A673 (cell line): Measurements from ENCODE around the gene HDAC10. TPM values are rescaled to one million over a fixed set of nuclear protein-coding genes. Genes with fewer than 3 reads are reported as not detected.

Experiments used
- BruUV-seq: library from RNA; stranded (reverse); fragments of 400-500 nt; replicated peaks from 2 replicates; lab custom pipeline; 2021; lab: Mats Ljungman, UMichigan
- CTCF ChIA-PET: fragments of 300-600 bp; sonication (Branson Sonifier 250); formaldehyde crosslinking; loops from one replicate; lab custom pipeline; 2022; ENCODE audit warnings: antibody characterized with exemption; lab: Charles Lee
- POLR2A ChIA-PET: fragments of 300-600 bp; sonication (Branson Sonifier 250); formaldehyde crosslinking; loops from one replicate; lab custom pipeline; 2022; ENCODE audit warnings: antibody characterized with exemption; ENCODE audit not compliant: low non-redundant PET; lab: Charles Lee
- DNase-seq: peaks from one replicate; pipeline ENCODE4 v3.0.0-alpha.2; 2015; ENCODE audit warnings: low spot score
- H3K27ac ChIP-seq: fragments of 200-600 bp; sonication (generic); 2 replicates; pipeline ENCODE4 v1.5.1; 2016; ENCODE audit warnings: mixed run types, low read depth, mild to moderate bottlenecking, mixed read lengths, antibody characterized with exemption, low read length; ENCODE audit not compliant: poor library complexity, severe bottlenecking
- H3K27me3 ChIP-seq: fragments of 200-600 bp; sonication (generic); replicated peaks from 2 replicates; pipeline ENCODE4 v1.6.1; 2017; ENCODE audit warnings: mixed run types, low read depth, mild to moderate bottlenecking, mixed read lengths, antibody characterized with exemption, low read length; ENCODE audit not compliant: insufficient read depth, poor library complexity
- H3K36me3 ChIP-seq: fragments of 200-600 bp; sonication (generic); 2 replicates; pipeline ENCODE4 v1.6.1; 2016; ENCODE audit warnings: mixed run types, mild to moderate bottlenecking, mixed read lengths, antibody characterized with exemption, low read length; ENCODE audit not compliant: insufficient read depth, poor library complexity, severe bottlenecking
- H3K4me1 ChIP-seq: fragments of 200-600 bp; sonication (generic); 2 replicates; pipeline ENCODE4 v1.6.1; 2017; ENCODE audit warnings: mixed run types, mild to moderate bottlenecking, mixed read lengths, antibody characterized with exemption, low read length; ENCODE audit not compliant: insufficient read depth, poor library complexity, severe bottlenecking
- H3K4me3 ChIP-seq: fragments of 200-600 bp; sonication (generic); 2 replicates; pipeline ENCODE4 v1.5.1; 2016; ENCODE audit warnings: low read depth, mixed run types, mild to moderate bottlenecking, mixed read lengths, low read length; ENCODE audit not compliant: poor library complexity, severe bottlenecking
- H3K9me3 ChIP-seq: fragments of 200-600 bp; sonication (generic); 2 replicates; pipeline ENCODE4 v1.6.1; 2016; ENCODE audit warnings: mixed run types, low read depth, mild to moderate bottlenecking, mixed read lengths, antibody characterized with exemption, low read length; ENCODE audit not compliant: poor library complexity, severe bottlenecking
- CTCF ChIP-seq: fragments of 300-800, 200-600 bp; sonication (generic); conservative IDR thresholded peaks from 2 replicates; pipeline ENCODE4 v1.5.1; 2017; ENCODE audit warnings: low read depth, mild to moderate bottlenecking, antibody characterized with exemption, low read length, moderate library complexity, mixed read lengths
- EZH2 ChIP-seq: fragments of 200-600 bp; sonication (generic); IDR thresholded peaks from 2 replicates; pipeline ENCODE4 v1.6.1; 2017; ENCODE audit warnings: borderline replicate concordance, low read depth, mild to moderate bottlenecking, mixed read lengths, antibody characterized with exemption, low read length; ENCODE audit not compliant: poor library complexity, severe bottlenecking
- intact Hi-C: fragments of 100-400 bp; cut with micrococcal nuclease; formaldehyde crosslinking; loops from one replicate; pipeline ENCODE4 v1.10.0; 2022; ENCODE audit not compliant: unreplicated experiment
- total RNA-seq: library from RNA; stranded (reverse); gene quantifications from 2 replicates; pipeline ENCODE4 v1.2.3, GENCODE V29; 2021

HDAC10 gene
- total RNA-seq, 1 experiment from 2014 or later = 38.6 TPM

DNA sequence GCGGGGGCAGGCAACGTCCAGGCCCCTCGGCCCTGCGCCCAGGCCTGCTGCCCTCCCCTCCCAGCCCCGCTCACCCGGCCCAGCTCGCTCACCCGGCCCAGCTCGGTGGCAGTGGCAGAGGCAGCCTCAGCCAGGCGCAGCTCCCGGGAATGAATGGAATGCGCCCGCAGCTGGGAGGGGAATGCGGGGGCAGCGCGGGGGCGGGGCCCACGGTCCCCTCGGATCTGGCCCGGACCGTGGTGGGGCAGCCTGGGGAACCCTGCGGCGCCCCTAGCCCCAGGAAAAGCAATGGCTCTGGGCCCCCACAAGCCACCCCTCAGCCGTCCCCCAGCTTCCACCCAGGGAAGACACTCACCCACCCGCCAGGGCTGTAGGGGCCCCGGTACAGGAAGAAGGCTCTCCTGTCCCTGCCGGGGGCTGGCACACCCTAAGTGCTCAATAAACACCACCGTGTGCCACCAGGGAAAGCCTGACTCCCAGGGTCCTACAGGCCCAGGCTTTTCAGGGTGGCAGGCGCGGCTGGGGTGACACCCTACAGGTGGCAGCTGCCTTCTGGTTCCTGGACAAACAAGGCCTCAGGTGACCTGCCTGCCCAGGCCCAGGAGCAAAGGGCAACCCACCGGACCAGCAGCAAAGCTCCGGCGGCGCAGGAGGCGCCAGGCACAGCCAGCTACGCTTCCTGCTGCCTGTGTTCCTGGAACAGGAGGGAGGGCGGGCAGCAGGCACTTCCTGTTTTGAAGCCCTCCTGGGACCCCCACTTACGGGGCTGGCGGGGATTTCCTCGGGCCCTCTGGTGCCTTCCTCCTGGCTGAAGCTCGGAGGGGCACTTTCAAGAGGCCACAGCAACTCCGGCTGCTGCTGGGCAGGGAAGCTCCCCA, 42.6 kb upstream of the HDAC10 start:
- Histone ChIP-seq H3K27me3 (no peaks in the 10 kb centered on the region), H3K27ac (peak overlapping the region; percentile 93), H3K9me3 (no peaks in the 10 kb centered on the region), H3K36me3 (peaks cover 28% of the 10 kb centered on the region), H3K4me3 (peak overlapping the region; percentile 41), H3K4me1 (peaks cover 43% of the 10 kb centered on the region)
- no TSS peak for BruUV-seq
- ChIA-PET POLR2A (no interaction called here), CTCF (interaction anchor here (0.6 to 1.1 kb wide), 4 partner anchors 10 to 37 kb away, joined by 3 to 6 read pairs (median 5); no protein-coding TSS in a partner anchor)
- TF ChIP-seq EZH2 (no peak), CTCF (no peak)
- intact Hi-C loops = no loop called here
- peak; percentile 84 for DNase-seq

- peak overlapping the region; percentile 41 for H3K4me3 ChIP-seq
- POLR2A ChIA-PET = no interaction called here
- no peak for TF ChIP-seq CTCF
- no peak for TF ChIP-seq EZH2
- no TSS peak for BruUV-seq
- DNase-seq = no peak
- H3K9me3 ChIP-seq = no peaks in the 10 kb centered on the region
- H3K36me3 ChIP-seq = peaks cover 37% of the 10 kb centered on the region
- H3K4me1 ChIP-seq = peaks cover 37% of the 10 kb centered on the region
- CTCF ChIA-PET = interaction anchor here (0.6 to 1.1 kb wide), 3 partner anchors 29 to 37 kb away, joined by 3 to 6 read pairs (median 5); no protein-coding TSS in a partner anchor
- intact Hi-C loops = no loop called here
- H3K27ac ChIP-seq = peak overlapping the region; percentile 93
- no peaks in the 10 kb centered on the region for H3K27me3 ChIP-seq
These were observed 41.8 kb upstream of the HDAC10 start for GRCh38 chr22:50292643-50293440.

DNA sequence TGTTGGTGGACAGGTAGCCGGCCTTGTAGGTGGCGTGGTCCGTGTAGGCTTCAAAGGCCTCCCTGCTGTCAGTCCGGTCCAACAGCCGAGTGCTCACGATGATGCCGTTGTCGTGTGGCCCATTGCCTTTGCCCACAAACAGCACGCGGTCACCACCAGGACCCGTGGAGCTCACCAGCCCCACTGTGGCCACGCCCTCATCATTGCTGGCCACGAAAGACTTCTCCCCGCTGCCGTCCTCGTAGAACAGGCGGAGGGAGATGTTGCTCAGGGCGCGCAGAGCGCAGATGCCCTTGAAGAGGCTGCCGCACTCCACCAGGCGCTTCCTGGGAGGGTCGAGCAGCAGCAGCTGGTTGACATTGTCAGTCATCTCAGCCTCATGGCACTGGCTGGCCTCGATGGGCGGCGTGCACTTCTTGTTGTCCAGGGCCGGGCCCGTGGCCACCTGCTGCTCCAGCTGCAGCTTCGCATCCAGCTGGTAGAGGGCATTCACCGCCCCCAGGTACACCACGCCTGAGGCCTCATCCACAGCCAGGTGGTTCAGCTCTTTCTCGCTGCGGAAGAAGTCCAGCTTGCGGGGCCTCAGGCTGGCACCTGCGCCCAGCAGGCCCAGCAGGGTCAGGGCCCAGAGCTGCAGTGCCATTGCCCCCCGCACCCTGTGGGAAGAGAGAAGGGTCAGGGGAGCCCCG, 39.0 kb upstream of the HDAC10 start:
- Histone ChIP-seq H3K36me3 (peaks cover 60% of the 10 kb centered on the region), H3K4me3 (no peak overlapping the region), H3K9me3 (no peaks in the 10 kb centered on the region), H3K4me1 (peaks cover 31% of the 10 kb centered on the region), H3K27ac (peak overlapping the region; percentile 67), H3K27me3 (no peaks in the 10 kb centered on the region)
- TSS peak; percentile 50 for BruUV-seq
- POLR2A ChIA-PET = no interaction called here
- CTCF ChIA-PET = no interaction called here
- DNase-seq = no peak
- no peak for TF ChIP-seq EZH2
- no peak for TF ChIP-seq CTCF
- intact Hi-C loops = no loop called here
